ENCODE results near the gene ADM2.

Gene ADM2

DNA sequence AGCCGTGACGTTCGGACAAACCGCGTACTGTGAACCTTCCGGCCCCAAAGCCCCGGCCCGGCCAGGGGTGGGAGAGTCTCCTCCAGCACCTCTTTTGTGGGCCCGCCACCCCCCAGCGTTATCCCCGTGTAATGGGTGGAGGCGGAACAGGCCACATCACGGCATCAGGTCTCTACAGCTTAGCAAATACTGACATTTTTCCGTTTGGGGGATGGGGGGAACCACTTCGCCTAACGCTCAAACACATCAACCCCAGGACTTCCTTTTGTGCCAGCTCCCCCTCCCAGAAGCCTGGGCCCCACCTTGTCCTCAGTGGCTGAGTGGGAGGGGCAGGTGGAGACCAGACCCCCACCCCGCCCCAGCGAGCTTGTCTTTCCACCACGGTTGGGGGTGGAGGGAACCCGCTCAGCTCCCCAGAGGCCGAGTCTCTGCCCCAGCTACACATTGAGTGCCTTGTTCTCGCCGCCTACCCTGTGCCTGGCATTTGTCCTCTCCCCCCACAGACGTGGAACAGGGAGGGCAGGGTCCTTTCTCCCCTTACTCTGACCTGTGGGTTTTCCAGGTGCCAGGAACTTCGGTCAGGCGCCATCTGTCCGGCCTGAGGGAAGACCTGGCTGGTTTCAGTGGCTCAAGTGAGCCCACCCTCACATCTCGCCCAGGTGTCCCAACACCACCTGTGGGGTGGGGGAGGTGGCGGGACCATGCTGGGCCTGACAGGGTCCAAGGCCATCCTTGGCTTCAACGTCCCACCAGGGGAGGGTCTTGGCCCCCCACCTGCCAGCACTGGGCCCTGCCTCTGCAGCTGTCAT is 36.1 kb upstream of the ADM2 start:
- DNase-seq, result peak in 2 of 5 donors; percentile 3 to 17

- peak in 2 of 5 donors; percentile 4 to 9 for DNase-seq
These were observed 35.2 kb upstream of the ADM2 start for GRCh38 chr22:50445880-50446707.

GRCh38 chr22:50446708-50447575 is 34.4 kb upstream of the ADM2 start:
- no peak for DNase-seq

- DNase-seq, result peak in 1 of 5 donors; percentile 0
These were observed 33.5 kb upstream of the ADM2 start for GRCh38 chr22:50447576-50448551.

- no peak for DNase-seq
These were observed 28.7 kb upstream of the ADM2 start for GRCh38 chr22:50452649-50453048.

DNA sequence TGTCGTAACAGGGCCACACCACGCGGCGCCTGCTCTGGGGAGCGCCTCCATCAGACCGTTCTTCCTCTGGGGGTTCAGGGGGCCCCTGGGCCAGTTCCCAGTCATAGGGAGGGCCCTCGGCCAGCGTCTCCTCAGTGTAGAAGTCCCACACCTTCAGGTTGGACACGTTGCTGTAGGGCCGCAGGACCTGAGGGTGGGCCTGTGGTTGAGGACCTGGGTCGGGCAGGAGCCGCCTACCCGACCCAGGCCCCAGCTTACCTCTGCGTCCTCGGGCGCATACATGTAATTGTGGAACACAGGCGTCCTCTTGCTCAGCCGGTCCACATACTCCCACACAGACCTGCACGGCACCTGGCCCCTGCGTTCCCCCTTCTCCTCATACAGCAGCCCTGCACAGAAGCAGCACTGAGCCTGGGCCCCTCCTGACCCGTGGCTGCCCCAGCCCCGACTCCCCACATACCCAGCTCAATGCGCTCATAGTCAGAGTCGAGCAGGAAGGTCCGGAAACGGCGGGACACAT is 26.7 kb upstream of the ADM2 start:
- DNase-seq, result no peak

DNA sequence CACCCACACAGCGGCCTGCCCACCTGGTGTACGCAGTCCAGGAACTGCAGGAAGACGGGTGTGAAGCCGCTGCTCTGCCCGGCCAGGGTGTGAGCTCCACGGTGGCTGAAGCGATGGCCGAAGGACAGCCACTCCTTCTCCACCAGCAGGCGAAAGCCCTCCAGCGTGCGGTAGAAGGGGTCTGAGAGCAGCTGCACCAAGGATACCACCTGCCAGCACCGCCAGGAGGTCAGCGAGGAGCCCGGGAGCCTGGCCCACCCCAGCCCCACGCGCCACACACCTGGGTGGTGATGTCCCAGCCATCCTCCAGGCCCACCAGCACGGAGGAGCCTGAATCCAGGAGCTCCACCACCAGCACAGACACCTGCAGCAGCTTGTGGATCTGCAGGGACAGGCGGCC is 26.1 kb upstream of the ADM2 start:
- DNase-seq, result no peak

DNA sequence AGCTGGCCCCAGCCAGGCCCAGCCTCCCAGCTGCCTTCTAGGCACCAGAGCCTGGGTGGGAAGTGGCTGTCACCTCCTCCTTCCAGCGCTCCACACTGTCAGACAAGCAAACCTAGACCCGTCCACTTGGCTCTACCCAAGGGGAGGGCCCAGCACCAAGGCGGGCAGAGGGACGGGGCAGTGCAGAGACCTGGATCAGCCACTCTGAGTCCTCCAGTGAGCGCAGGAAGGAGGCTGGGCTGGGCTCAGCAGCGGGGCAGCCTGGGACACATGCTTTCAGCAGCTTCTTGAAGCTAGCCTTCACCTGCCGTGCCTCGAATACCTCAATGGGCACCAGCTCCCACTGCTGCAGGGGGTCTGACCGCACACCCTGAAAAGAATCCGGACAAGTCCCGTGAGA is 25.3 kb upstream of the ADM2 start:
- DNase-seq, result no peak

- no peak for DNase-seq
These were observed 24.7 kb upstream of the ADM2 start for GRCh38 chr22:50456466-50457234.

- DNase-seq, result no peak
These were observed 22.3 kb upstream of the ADM2 start for GRCh38 chr22:50459016-50459415.

- DNase-seq, result no peak
These were observed 21.7 kb upstream of the ADM2 start for GRCh38 chr22:50459496-50460140.

- no peak for DNase-seq
These were observed 20.4 kb upstream of the ADM2 start for GRCh38 chr22:50460938-50461337.

GRCh38 chr22:50461536-50461935 is 19.8 kb upstream of the ADM2 start:
- DNase-seq, result no peak

GRCh38 chr22:50461979-50462540 is 19.3 kb upstream of the ADM2 start:
- no peak for DNase-seq

GRCh38 chr22:50463188-50463900 is 18.0 kb upstream of the ADM2 start:
- no peak for DNase-seq

DNA sequence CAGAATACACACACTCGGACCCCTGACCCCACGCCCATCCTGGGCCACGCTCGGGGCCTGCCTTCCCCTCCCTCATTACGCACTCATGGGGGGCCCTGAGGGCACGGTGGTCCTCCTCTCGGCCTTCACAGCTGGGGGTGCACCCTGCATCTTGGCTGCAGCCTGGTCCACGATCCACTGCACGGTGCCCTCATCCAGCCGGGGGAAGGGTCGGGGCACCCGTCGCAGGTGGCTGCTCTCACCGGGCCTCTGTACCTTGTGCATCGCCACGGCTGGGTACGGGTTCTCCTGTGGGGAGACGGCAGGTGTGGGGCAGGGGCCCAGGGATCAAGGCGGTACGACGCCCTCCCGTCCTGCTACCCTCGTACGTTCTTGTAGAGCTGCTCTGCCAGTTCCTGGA is 16.9 kb upstream of the ADM2 start:
- no peak for DNase-seq

GRCh38 chr22:50465066-50465930 is 16.0 kb upstream of the ADM2 start:
- DNase-seq, result no peak

DNA sequence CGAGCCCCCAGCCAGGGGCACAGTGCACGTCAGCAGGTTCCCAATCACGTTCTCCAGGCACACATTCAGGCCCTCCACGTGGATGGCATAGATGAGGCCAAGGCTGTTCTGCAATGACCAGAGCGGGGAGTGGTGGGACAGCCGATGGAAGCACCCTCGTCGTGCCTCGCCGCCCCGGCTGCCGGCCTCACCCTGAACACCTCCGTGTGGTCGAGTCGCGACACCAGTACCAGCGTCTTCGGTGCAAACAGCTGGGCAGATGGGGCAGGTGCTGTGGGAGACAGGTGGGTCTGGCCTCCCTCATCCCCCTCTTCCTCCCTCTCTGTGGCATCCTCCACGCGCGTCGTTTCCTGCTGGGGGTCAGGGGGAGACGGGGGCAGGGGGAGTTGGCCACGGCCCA is 14.0 kb upstream of the ADM2 start:
- no peak for DNase-seq
